Adrenal gland (tissue), 5 donors: Measurements from ENCODE around the gene PROM1.

Source experiments
- POLR2A ChIP-seq, 2 donors: fragments of 450-650 bp; IDR thresholded peaks; one replicate each; pipeline ENCODE4 v1.6.1; 2017; ENCODE audit warnings: antibody characterized with exemption in 2 of 2, mild to moderate bottlenecking in 2 of 2, moderate library complexity in 1 of 2
- TF ChIP-seq, protein P1 (sequence below), 6 experiments: fragments of 450-650 bp in 4 of 6; fragments of 200-600 bp in 2 of 6; sonication (generic) in 1 of 6; IDR thresholded peaks; 1 replicate in 5 of 6; 2 replicates in 1 of 6; pipeline versions ENCODE4 v1.5.1 to v1.8.0; 2016 to 2021; ENCODE audit warnings: antibody characterized with exemption in 6 of 6, mild to moderate bottlenecking in 2 of 6, moderate library complexity in 1 of 6
- donor health status: DM: no; HTN: no; CAD: no.

DNA sequence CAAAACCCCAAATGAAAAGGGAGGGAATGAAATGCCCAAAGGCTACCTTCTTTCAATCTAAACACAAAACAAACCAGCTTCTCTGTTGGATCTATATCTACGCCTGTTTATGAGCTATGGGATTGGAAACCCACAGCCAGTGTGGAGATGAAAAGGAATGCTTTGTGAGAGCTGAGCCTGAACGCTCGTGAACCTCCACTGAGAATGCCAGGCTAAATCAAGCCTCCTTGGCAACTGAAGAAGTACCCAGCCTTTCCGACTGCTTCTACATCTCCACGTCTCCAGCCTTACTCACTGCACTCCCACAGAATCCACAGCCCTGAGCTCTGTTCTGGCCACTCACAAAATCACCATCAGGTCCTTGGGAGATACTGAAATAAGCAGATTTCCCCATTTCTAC lies 31.8 kb downstream of the PROM1 start:
- TF ChIP-seq, protein P1, sequence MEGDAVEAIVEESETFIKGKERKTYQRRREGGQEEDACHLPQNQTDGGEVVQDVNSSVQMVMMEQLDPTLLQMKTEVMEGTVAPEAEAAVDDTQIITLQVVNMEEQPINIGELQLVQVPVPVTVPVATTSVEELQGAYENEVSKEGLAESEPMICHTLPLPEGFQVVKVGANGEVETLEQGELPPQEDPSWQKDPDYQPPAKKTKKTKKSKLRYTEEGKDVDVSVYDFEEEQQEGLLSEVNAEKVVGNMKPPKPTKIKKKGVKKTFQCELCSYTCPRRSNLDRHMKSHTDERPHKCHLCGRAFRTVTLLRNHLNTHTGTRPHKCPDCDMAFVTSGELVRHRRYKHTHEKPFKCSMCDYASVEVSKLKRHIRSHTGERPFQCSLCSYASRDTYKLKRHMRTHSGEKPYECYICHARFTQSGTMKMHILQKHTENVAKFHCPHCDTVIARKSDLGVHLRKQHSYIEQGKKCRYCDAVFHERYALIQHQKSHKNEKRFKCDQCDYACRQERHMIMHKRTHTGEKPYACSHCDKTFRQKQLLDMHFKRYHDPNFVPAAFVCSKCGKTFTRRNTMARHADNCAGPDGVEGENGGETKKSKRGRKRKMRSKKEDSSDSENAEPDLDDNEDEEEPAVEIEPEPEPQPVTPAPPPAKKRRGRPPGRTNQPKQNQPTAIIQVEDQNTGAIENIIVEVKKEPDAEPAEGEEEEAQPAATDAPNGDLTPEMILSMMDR (IDR thresholded peaks at IDR 0.05), result no peak
- TF ChIP-seq POLR2A (IDR thresholded peaks at IDR 0.05), result no peak
